ENCODE measurements around the gene ANO1.

DNA sequence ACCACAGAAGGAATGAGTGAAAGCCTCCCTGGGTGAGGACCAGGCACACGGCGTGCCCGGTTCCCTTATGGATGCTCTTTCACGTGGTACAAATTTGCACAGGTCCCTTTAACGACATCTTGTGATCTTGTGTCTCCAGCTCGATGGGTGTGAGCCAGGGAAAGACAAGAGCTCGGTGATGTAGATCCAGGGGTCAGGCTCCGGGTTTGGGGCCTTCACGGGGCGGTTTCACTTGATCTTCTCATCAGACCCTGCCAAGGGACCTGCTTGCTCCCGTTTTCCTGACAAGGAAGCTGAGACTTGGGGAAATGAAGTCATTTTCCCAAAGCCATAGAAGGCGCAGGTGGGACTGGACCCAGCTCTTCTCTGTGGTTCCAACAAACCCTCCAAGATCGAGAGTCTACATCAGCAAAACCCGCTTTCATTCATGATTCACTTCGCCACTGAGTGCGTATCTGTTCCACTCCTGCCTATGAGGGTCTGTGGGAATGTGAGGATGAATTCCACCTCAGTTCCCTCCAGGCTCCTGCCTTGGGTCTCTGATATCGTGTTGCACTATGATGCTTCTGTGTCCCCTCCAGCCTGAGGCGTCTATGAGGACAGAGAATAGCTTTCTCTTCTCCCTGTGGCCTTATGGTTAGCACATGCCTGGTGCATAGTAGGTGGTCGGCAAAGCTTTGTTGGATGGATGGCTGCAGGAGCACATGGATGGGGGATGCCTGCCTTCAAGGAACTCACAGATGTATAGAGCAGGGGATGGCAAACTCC is 45.0 kb upstream of the ANO1 start:
- TF ChIP-seq POLR2A (IDR thresholded peaks at IDR 0.05), result no peak
- TF ChIP-seq, protein P1, sequence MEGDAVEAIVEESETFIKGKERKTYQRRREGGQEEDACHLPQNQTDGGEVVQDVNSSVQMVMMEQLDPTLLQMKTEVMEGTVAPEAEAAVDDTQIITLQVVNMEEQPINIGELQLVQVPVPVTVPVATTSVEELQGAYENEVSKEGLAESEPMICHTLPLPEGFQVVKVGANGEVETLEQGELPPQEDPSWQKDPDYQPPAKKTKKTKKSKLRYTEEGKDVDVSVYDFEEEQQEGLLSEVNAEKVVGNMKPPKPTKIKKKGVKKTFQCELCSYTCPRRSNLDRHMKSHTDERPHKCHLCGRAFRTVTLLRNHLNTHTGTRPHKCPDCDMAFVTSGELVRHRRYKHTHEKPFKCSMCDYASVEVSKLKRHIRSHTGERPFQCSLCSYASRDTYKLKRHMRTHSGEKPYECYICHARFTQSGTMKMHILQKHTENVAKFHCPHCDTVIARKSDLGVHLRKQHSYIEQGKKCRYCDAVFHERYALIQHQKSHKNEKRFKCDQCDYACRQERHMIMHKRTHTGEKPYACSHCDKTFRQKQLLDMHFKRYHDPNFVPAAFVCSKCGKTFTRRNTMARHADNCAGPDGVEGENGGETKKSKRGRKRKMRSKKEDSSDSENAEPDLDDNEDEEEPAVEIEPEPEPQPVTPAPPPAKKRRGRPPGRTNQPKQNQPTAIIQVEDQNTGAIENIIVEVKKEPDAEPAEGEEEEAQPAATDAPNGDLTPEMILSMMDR (IDR thresholded peaks at IDR 0.05), result no peak
